IPS DF 19.7 (cell line): ENCODE results near the gene OPN5.
"Not testable (repeated sequence)": the region's sequence is repeated elsewhere in the genome, so short reads cannot be mapped to it uniquely, and the experiment has no call there.

ENCODE experiments used
- DNase-seq: peaks from one replicate; pipeline ENCODE4 v3.0.0-alpha.2; 2013; ENCODE audit warnings: low read depth, low spot score

OPN5 gene

GRCh38 chr6:47781732-47782131 lies at the start of gene OPN5:
TSS of gene OPN5 (plus strand) at chr6:47782032. CDS start at chr6:47782067, 35 bp downstream.
- no peak for DNase-seq

DNA sequence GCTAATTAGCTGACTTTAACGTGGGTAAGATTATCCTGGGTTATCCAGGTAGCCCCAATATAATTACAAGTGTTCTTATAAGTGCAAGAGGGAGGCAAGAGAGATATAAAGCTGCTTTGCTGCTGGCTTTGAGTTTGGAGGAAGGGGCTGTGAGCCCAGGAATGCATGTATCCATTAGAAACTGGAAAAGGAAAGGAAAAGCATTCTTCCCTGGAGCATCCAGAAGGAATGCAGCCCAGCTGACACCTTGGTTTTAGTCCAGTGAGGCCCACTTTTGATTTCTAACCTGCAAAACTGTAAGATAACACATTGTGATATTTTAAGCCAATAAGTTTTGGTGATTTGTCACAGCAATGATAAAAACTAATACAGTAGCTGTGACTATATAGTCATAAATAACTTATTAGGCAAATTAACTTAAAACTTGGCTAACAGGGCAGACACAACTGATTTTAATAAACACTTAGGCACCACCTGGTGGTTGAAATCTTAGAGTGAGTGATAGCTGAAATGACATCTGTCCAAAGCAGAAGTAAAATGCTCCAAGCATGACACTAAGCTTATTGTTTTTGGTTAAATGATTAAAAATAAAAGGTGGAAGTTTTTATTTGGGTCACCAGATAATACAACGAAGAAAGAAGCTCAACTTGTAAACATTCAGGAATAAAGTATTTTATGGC lies 47.8 kb upstream of the OPN5 start:
- no peak for DNase-seq

DNA sequence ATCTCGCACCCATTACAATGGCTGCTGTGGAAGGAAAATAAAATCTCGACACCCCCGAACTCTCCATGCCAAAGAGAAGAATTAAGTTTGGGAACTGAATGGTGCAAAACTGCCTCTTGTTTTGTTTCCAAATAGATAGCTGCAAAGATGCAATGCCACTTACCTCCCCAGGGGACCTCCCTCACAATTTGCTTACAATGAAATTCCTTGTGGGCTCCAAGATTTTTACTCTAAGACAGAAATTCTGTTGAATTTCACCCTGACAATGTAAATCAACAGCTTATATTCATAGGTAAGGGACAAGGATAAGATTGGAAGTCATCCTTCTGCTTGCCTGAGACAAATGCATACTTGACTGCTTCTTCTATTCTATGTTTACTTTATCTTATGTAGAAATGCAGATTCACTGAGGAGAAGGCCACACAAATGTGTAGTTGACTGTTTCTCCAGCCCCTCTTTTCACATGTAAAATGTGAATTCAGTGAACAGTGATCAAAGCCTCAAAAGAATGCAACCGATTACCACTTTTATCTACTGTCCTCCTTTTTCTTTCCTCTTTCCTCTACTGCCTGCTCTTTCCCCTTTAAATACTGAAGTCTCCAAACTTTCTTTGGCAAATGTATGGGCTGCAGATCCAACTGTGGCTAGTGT lies 46.9 kb upstream of the OPN5 start:
- peak; percentile 54 for DNase-seq

GRCh38 chr6:47736083-47736700 lies 45.6 kb upstream of the OPN5 start:
- DNase-seq = no peak

DNA sequence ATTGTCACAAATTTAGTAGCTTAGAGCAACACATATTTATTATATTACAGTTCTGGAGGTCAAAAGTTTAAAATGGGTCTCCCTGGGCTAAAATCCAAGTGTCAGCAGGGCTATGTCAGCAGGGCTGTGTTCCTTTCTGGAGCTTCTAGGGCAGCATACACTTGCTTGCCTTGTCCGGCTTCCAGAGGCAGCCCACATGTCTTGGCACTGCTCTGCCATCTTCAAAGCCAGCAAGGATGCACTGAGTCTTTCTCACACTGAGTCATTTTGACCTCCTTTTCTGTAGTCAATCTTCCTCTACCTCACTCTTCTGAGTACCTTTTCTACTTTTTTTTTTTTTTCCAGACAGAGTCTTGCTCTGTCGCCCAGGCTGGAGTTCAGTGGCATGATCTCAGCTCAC lies 44.4 kb upstream of the OPN5 start:
- DNase-seq = no peak

GRCh38 chr6:47740714-47741113 lies 41.1 kb upstream of the OPN5 start:
- DNase-seq = no peak

DNA sequence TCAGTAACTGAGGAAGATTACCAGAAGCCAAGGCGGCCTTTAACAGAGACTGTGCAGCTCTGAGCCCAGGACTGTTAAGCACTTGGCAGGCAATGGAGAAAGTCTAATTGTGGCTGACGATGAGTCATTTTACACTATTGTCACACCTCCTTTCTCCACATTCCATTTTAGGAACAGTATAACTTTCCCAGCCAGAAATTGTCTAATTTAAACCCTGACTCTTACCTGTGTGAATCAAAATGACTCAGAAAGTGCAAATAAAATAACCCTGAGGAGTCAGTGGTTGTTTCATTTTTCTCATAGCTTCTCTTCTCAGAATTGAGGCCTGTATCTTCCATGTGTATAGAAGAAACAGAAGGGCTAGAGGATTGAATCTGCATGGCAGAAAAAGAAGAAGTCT lies 40.0 kb upstream of the OPN5 start:
- DNase-seq = no peak

- no peak for DNase-seq
Observed at GRCh38 chr6:47743744-47744143, 38.1 kb upstream of the OPN5 start.

DNA sequence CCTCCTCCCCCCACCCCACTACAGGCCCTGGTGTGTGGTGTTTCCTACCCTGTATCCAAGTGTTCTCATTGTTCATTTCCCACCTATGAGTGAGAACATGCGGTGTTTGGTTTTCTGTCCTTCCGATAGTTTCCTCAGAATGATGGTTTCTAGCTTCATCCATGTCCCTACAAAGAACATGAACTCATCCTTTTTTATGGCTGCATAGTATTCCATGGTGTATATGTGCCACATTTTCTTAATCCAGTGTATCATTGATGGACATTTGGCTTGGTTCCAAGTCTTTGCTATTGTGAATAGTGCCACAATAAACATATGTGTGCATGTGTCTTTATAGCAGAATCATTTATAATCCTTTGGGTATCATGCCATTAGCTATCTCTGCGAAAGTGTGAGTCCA lies 36.6 kb upstream of the OPN5 start:
- DNase-seq = not testable (repeated sequence)

DNA sequence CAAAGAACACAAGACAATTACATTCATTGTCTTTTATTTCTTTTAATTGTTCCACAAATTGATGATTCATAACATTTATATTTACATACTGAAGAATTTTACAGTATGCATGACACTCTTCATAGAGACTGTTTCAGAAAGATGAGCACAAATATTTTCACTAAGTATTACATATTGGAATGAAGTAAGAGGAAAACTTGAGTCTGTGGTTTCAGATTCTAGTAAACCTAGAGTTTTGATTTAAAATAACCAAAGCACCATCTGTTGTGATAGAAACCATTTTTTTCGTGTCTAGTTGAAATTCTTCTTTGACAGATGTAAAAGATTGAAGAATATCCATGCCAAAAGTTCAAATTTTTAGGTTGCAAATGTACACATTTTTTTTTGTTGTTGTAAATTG lies 32.1 kb upstream of the OPN5 start:
- DNase-seq = no peak

- no peak for DNase-seq
Observed at GRCh38 chr6:47752801-47753200, 29.0 kb upstream of the OPN5 start.

GRCh38 chr6:47759364-47759763 lies 22.5 kb upstream of the OPN5 start:
- no peak for DNase-seq

DNA sequence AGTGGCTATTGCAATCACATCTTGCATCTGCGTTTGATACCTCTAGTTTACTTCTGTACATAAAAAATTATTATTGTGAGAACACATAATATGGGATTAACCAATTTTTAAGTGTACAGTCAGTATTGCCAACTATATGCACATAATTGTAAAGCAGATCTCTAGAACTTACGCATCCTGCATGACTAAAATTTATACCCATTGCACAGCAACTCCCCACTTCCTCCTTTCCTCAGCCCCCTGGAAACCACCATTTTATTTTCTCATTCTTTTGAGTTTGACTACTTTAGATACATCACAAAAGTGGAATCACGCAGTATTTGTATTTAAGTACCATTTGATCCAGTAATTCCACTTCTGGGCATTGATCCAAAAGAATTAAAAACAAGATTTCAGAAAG lies 19.3 kb upstream of the OPN5 start:
- DNase-seq = no peak

DNA sequence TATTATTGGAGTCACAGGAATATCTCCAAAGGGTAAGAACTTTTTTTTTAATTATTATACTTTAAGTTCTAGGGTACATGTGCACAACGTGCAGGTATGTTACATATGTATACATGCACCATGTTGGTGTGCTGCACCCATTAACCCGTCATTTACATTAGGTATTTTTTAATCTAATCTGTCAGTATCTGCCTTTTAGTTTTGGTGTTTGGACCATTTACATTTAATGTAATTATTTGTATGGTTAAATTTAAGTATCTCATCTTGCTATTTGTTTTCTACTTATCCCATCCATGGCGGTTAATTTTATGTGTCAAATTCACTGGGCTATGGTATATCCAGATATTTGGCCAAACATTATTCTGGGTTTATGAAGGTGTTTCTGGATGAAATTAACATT lies 15.4 kb upstream of the OPN5 start:
- no peak for DNase-seq

DNA sequence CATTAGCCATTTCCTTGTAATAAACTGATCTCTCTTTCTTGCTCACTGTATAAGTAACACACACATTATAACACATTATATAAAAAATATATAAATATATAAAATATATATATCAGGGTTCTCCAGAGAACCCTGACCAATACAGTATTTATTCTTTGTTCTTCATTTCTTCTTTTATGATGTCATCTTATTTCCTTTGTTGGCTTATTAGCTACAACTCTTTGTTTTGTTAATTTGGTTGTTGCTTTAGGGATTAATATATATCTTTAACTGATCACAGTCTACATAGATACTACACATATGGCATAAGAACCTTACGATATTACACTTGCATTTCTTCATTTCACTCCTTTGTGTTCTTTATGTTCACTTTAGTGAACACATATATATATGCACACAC lies 14.7 kb upstream of the OPN5 start:
- DNase-seq = no peak

GRCh38 chr6:47769982-47770381 lies 11.8 kb upstream of the OPN5 start:
- DNase-seq = no peak

DNA sequence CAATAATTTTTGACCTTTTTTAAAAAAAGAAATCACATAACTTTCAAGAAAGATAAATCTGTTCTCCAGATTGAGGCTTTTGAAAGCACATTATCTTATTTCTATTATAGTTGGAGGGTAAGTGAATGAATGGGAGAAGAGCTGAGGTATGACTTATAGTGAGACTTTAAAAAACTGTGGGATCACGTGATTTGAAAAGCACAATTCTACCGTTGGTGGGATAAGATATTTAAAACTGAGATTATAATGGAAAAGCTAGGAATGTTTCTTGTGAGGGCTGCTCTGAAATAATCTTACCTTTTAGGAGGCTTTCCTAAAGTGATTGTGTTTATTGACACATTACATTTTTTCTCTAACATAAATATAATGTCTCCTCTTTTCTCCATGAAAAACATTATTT lies 9.5 kb upstream of the OPN5 start:
- no peak for DNase-seq

GRCh38 chr6:47773005-47773404 lies 8.8 kb upstream of the OPN5 start:
- no peak for DNase-seq

- peak; percentile 33 for DNase-seq
Observed at GRCh38 chr6:47780510-47781356, 1.1 kb upstream of the OPN5 start.

- DNase-seq = no peak
Observed at GRCh38 chr6:47785182-47785581, 3.4 kb downstream of the OPN5 start.

DNA sequence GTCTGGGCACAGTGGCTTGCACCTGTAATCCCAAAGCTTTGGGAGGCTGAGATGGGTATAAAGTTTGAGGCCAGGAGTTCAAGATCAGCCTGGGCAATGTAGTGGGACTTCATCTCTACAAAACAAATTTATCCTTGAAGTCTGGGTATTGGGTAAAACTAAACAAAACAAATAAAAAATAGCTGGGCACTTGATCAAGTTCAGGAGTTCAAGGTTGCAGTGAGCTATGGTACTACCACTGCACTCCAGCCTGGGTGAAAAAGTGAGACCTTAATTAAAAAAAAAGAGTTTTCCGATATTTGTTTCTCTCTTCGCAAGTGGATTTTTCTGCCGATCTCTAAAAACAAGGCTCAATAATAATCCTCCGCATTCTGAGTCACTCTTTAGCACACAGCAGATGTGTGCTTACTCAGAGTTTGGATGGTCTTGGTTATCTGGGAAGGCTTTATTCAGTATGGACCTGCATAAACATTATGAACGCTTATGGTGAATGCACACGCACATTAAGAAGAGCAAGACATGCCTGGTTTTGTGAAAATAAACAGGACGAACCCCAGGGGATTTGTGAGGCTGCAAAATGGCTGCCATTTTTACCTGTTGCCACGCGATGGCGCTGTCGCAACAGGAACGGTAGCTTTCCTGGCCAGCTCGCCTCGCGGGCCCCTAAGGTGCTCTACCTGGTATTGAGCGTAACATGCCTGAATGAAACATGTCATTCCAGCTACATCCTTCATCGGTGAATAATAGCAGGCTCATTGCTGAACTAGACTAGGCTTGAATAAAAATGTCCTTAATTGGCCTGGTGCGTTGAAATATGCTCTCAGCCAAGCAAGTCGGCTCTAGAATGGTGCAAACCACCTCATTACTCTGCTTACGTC lies 6.0 kb downstream of the OPN5 start:
- DNase-seq = no peak
